GM15510 (cell line): ENCODE measurements around the gene POU6F2.

Source experiments
- POLR2A ChIP-seq: IDR thresholded peaks from 3 replicates; pipeline ENCODE4 v1.6.1; 2011; ENCODE audit warnings: borderline replicate concordance; ENCODE audit not compliant: insufficient read length; ENCODE audit errors: extremely low read depth

Gene POU6F2

DNA sequence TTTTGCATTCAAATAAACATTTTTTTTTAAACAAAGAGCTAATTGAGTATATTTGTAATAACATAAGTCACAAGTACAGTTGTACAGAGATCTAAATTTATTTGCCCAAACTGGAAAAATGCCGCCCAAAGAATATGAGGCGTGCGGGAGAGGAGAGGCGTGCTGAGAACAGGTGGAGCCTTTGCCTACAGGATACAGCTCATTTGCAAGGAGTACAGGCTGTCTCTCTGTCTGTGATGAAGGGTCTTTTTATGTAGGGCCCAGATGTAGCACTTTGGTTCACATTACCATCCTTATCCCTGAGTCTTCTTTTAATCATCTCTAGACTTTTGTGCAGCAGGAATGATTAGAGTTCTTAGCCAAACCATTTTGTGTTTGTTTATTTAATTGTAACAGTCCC, 58.2 kb downstream of the POU6F2 start:
- TF ChIP-seq POLR2A = no peak

DNA sequence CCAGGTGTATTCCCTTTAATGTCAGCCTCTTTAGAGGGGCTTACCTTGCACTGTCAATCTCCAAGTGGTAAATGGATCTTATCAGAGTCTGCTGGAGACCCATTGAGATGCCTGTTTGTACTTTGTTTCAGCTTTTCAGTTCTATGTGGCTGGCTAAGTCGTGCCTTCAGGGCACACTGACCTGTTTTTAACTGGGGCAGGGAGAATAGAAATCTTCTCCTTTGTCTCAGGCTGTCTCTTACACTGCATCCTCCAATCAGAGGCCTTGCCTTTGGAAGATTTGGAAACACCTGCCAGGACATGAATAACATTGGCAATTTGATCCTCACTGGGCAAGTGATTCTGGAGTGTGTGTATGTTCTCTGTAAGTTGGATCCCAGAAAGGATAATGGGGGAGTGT, 65.0 kb downstream of the POU6F2 start:
- no peak for TF ChIP-seq POLR2A

DNA sequence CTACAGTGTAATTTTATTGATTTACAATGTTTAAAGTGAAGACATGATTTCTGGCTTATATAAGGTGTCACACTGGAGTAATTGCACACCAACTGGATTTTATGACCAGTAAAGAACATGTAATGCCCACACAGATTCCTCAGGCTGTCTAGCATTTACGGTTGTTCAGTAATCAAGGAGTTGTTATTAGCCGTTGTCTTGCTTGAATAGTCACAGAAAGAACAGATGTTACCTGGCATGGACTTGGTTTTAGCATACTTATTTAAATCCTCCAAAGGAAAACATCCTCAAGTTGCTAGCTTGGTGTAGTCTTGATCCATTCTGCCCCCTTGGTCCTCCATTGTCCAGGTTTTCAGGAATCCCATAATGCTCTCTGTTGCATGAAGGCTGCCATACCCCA, 65.8 kb downstream of the POU6F2 start:
- no peak for TF ChIP-seq POLR2A

DNA sequence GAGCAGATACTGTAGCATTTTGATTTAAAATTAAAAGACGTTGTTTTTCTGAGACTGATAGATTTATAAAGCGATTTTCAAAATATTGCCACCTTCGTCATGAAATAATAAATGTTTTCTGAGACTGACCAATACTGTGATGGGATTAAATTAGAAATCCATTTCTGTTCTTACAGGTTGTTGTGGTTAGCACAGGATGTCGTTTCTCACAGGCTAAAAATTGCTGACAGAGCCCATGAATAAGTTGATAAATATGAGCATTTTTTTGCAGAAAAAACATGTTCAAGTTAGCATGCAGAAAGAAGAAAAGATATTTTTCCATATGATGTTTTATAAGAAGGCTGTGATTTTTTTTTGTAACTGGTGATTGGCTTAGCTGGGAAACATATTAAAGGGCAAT, 66.8 kb downstream of the POU6F2 start:
- no peak for TF ChIP-seq POLR2A

DNA sequence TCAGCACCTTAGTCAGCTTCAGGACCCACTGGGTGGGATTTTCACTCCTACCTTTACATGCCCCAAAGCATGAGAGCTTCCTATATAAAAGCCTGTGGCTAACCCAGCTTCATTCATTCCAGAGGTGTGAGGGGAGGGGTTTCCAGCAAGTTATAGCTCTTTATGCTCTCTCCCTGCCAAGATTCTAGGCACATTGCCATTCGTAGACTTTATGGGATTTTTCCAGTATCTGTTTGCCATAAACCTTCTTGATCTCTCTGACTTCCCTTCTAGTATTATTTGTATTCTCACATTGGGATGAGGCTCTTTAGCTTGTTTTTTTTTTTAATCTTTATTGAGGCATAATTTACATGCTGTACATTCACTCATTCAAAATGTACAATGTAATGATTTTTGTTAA, 67.5 kb downstream of the POU6F2 start:
- no peak for TF ChIP-seq POLR2A

DNA sequence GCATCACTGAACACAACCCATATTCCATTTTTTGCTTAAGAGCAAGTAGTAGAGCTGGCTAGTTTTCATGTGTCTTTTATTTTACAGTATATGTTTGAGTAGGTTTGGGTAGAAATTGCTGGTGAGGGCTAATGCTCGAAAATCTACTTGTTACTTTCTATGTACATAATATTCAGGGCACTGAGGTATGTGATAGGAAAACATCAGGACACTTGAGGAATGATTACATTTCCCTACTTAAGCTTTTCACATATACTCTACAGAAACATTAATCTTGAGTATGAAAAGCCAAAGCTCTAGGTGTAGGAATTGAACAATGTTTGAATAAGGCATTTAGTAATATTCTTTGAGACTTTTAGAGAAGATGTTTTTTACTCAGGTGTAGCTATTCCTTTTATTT, 73.6 kb downstream of the POU6F2 start:
- TF ChIP-seq POLR2A = no peak

DNA sequence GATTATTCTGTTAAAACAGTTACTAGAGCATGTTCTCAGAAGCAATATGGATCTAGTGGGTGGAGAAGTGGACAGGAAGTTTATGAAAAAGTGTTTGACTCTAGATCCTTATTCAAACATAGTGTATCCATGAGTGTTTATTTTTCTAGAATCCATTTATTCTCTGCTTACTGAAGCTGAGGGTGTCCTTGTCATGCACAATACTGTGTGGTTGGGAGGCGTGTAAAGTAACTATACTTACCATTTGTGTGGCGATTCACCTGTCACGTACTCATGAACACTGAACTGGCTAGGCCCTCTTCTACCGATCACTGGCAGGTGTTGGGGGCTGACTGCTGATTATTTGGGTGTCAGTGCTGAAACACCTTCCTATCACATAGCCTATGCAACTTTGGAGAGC, 74.0 kb downstream of the POU6F2 start:
- no peak for TF ChIP-seq POLR2A

DNA sequence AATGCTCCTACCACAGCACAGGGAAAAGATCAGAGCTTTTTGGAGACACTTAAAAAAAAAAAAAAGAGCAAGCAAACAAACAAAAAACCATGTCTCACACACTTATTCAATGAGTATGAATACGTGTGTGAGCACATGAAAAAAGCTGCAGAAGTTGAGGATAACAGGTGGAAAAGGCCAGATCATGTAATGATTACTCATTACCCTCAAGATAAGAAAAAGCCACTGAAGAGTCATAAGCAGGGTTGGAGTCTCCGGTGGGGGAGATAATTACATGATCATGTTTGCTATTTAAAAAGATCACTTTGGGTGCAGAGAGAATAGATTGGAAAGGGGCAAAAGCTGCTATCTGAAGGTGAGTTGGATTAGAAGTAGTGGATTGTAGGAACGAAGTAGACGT, 77.0 kb downstream of the POU6F2 start:
- no peak for TF ChIP-seq POLR2A

DNA sequence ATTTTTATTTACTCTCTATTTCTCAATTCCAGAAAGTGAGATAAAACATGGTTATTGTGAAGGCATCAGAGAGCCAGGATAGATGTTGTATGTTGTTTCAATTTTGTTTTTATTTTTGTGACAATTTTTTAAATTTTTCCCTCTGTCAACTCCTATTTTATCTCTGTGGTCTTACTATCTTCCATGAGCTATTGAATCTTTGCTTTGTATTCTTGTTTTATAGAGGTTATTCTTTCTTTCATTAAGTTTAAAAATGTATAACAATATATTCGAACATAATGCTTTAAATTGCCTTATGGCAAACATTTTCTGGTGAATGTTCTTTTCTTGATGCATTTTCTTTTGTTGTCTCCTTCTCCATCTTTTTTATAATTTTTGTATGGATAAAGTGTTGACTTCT, 78.4 kb downstream of the POU6F2 start:
- no peak for TF ChIP-seq POLR2A

DNA sequence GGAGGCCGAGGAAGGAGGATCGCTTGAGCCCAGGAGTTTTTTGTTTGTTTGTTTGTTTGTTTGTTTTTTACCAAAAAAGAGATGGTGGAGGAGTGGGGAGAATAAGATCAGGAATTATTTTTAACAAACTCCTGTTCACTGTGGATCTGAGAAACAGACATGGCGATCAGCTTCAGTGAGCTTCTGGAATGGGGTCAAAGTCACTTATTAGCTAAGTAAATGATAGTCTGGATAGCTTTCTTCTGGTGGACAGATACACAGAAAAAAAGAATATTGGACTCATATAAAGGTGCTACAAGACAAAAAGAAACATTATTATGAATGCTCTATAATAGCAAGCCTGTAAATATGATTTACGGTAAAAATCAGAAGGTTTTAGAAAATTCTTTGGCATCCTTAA, 85.1 kb downstream of the POU6F2 start:
- no peak for TF ChIP-seq POLR2A

DNA sequence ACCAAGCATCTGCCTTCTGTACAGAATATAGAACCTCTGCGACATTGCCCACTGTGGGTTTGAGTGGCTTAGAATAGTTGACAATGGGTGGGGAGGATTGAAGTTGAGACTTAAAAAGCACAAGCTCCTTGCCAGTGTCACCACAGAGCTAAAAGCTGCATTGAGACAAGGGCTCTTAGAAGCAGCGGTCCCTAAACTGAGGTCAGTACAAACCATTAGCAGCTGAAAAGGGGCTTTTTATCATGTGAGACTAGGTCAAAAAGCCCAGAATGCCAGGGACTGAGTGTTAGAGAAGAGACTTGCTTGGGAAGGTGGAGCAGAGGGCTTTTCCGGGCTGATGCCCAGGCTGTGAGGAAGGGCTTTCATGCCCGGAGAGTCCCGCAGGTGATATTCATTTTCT, 91.3 kb downstream of the POU6F2 start:
- TF ChIP-seq POLR2A = no peak

DNA sequence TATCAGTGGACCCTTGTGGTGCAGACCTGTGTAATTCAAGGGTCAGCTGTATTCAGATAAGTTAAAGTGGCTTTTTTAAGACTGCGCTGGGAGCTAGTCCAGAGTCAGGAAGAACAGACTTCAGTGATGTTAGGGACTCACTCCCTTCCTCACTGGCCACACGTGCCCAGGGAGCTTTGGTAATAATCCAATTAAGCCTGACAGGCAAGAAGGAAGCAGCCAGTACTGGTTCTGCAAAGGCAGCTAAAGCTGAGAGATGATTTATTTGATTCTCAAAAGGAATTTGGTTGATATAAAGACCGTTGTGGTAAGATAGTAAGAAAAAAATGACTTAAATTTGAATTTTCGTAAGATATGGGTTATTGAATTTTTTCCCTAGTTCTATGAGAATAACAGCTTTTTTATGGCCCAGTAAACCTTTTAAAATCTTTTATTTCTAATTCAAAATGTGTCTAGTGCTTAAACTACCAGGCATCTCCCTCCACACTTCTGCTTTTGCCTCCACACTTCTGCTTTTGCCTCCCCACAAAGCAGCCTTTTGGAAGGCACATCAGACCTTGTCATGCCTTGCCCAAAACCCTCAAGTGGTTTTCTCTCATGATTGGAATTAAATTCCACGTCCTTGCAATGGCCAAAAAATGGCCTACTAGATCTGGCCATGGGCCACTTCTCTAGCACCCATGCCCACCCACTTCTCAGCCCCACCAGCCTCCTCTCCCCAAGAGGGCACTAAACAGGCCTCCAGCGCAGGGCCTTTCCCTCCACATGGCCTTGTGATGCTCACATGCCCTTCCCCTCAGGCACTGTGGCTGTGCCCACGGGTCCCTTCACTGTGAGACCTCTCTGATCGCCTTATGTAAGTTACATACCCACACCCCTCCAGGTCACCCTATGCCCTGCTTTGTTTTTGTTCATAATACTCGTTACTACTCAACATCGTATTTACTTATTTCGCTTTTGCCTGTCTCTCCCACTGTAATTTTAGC, 92.5 kb downstream of the POU6F2 start:
- TF ChIP-seq POLR2A = no peak

DNA sequence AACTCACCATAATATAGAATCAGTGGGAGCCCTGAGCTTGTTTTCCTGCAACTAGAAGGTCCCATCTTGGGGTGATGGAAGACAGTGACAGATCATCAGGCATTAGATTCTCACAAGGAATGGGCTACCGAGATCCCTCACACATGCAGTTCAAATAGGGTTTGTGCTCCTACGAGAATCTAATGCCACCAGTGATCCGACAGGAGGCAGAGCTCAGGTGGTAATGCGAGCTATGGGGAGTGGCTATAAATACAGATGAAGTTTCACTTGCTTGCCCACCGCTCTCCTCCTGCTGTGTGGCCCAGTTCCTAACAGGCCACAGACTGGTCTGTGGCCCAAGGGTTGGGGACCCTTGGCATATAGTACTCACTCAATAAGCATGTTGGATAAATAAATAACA, 93.4 kb downstream of the POU6F2 start:
- no peak for TF ChIP-seq POLR2A

DNA sequence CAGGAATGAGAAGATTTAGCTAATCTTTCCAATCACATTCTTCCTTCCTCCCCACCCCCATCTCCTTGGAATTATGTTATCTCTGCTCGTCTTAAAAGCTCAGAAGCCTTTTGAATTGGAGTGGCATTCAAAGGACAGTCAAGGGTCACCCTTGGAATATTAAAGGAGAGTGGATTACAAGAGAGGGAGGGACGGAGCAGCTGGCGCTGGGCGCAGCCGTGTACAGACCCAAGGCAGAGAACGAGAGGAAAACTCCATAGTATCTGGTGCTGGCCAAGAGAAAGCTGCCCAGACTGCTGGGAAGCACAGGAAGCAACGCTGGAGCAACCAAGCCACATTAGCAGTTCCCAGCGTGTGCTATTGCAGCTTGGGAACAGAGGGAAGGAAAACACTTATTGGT, 95.7 kb downstream of the POU6F2 start:
- TF ChIP-seq POLR2A = no peak

DNA sequence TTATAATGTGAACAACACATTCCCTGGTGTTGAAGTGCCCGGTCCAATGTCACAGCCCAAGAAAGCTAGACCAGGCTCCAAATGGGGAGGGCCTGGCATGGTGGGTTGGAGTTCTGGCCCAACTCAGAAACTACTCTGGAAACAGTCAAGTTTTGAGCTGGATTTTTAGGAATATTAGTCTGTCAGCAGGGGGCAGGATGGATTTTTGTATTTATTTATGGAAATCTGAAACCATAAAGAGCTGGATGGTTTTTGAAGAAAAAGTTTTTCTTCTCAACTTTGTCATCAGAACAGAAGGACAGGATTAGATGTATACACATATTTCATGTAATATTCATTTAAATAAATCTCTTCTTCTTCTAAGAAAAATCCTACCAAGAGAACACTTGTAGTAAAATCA, 97.5 kb downstream of the POU6F2 start:
- TF ChIP-seq POLR2A = no peak

DNA sequence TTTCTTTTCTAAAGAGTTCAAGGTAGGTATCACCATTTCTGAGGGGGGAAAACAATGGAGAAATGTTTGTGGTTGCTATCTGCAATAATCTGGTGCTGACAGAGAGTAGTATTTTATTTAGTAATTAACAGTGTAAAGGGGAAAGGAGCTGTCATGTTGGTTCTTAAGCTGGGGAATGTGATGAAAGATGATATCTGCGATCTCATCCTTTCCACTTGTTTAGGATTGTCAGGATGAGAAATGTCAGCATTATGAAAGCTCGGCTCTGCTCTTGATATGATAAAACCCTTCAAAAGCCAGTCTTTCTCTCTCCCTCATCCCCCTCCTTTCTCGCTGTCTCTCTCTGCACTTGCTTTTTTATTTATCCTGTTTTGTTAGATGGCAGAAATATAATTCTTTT, 106.1 kb downstream of the POU6F2 start:
- TF ChIP-seq POLR2A = no peak

DNA sequence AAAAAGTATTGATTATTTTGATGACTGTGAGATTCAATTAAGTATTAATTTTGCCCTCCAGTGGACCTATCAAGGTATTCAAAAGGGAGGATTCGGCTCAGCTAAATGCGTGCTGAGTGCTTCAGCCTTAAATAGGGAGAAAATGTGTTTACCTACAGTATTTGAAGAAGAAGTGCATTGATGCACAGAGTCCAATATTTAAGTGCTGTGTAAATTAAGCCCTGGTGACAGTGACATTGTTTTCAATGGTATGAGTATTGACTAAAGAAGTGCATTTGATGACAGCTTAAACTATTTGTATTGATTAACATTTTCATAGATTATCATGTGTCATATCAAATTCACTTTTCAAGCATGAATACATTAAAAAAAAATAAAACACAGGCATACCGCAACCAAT, 106.6 kb downstream of the POU6F2 start:
- TF ChIP-seq POLR2A = no peak

DNA sequence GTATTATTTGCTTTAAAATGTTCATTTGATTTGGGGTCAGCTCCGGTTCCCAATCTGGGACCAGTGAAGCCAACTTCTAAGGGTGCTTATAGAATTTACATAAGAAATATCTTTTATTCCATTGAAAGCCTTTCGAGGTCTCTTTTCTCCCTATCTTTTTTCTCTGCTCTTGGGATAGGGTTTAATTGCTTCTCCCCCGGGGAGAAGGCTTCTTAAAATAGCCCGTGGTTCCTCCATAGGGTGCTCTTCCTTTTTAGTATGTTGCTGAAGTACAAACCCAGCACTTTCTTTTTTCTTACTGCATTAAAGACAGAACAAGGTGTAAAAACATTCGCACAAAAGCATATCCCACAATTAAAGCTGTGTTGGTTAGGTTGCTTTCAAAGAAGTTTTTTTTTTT, 107.5 kb downstream of the POU6F2 start:
- no peak for TF ChIP-seq POLR2A

DNA sequence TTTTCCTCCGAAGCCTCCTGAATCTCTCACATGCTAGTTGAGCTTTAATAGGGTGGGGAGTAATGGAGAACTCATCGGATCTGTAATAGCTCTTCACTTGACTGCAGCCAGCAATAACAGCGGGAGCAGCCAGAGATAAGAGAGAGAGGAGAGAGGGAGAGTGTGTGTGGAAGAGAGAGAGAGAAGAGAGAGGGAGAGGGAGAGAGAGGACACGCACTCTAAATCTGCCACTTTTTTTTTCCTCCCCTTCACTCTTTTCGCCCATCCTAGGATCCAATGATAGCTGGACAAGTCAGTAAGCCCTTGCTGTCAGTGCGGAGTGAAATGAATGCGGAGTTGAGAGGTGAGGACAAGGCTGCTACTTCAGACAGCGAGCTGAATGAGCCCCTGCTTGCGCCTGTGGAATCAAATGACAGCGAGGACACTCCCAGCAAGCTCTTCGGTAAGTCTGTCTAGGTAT, 107.9 kb downstream of the POU6F2 start:
- no peak for TF ChIP-seq POLR2A
